NB4 (cell line): ENCODE measurements around the gene RPRD2.

Experiments used
- DNase-seq: peaks from one replicate; pipeline ENCODE4 v3.0.0; 2010; ENCODE audit warnings: low read depth
- H3K4me3 ChIP-seq: one replicate; pipeline ENCODE4 v1.5.1; 2011; ENCODE audit warnings: mild to moderate bottlenecking, low read depth, low read length, moderate library complexity
- MYC ChIP-seq: IDR thresholded peaks from 2 replicates; pipeline ENCODE4 v1.6.1; 2011; ENCODE audit warnings: low read depth, low read length
- POLR2A ChIP-seq: IDR thresholded peaks from 2 replicates; pipeline ENCODE4 v1.6.1; 2011; ENCODE audit warnings: mild to moderate bottlenecking; ENCODE audit not compliant: insufficient read length; ENCODE audit errors: extremely low read depth
- TF ChIP-seq, protein P1 (sequence below): IDR thresholded peaks from 2 replicates; pipeline ENCODE4 v1.6.1; 2011; ENCODE audit warnings: low read depth, low read length
- TF ChIP-seq, protein P2 (sequence below): IDR thresholded peaks from one replicate; pipeline ENCODE4 v1.5.1; 2012; ENCODE audit warnings: low read depth, low read length

Gene RPRD2

DNA sequence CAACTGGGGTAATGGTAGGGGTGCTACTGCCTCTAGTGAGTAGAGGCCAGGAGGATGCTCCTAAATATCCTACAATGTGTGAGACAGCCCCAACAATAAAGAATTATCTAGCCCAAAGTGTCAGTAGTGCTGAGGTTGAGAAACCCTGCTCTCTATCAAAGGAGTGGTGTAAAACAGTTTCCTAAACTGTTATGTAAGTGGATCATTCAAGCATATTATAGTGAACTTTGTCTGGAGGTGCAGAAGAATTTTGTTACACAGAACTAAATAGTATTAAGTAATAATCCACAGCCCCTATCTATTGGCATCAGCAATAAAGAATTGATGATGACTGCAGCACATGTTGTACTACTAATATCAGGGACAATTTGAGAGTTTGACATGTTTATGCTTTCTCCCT, 103.0 kb downstream of the RPRD2 start:
- no peak for DNase-seq
- TF ChIP-seq POLR2A (no peak), MYC (no peak)
- TF ChIP-seq, protein P1, sequence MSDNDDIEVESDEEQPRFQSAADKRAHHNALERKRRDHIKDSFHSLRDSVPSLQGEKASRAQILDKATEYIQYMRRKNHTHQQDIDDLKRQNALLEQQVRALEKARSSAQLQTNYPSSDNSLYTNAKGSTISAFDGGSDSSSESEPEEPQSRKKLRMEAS, result no peak
- TF ChIP-seq, protein P2, sequence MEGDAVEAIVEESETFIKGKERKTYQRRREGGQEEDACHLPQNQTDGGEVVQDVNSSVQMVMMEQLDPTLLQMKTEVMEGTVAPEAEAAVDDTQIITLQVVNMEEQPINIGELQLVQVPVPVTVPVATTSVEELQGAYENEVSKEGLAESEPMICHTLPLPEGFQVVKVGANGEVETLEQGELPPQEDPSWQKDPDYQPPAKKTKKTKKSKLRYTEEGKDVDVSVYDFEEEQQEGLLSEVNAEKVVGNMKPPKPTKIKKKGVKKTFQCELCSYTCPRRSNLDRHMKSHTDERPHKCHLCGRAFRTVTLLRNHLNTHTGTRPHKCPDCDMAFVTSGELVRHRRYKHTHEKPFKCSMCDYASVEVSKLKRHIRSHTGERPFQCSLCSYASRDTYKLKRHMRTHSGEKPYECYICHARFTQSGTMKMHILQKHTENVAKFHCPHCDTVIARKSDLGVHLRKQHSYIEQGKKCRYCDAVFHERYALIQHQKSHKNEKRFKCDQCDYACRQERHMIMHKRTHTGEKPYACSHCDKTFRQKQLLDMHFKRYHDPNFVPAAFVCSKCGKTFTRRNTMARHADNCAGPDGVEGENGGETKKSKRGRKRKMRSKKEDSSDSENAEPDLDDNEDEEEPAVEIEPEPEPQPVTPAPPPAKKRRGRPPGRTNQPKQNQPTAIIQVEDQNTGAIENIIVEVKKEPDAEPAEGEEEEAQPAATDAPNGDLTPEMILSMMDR, result no peak
- no peak overlapping the region for H3K4me3 ChIP-seq

DNA sequence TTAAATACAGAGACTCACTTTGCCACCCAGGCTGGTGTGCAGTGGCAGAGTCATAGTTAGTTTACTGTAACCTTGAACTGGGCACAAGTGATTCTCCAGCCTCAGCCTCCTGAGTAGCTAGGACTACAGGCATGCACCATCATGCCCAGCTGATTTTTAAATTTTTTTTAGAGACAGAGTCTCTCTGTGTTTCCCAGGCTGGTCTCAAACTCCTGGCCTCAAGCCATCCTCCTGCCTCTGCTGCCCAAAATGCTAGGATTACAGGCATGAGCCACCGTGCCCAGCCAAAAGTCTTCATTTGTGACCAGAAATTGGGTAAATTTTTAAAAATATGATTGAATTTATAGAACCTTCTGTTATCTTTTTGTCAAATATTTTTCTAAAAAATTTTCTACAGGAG, 105.3 kb downstream of the RPRD2 start:
- DNase-seq, result no peak
- no peak overlapping the region for H3K4me3 ChIP-seq
- TF ChIP-seq, protein P1, result no peak
- TF ChIP-seq MYC (no peak), POLR2A (no peak)
- TF ChIP-seq, protein P2, result no peak

DNA sequence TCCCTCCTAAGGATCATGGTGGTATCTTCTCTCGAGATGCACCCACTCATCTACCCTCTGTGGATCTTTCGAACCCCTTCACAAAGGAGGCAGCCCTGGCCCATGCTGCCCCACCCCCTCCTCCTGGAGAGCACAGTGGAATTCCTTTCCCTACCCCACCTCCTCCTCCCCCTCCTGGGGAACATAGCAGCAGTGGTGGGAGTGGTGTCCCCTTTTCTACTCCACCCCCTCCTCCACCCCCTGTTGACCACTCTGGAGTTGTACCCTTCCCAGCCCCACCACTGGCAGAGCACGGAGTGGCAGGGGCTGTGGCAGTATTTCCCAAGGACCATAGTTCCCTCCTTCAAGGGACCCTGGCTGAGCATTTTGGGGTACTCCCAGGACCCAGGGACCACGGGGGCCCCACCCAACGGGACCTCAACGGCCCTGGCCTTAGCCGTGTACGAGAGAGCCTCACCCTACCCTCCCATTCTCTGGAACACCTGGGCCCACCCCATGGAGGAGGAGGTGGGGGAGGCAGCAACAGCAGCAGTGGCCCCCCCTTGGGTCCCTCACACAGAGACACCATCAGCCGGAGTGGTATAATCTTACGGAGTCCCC, 108.8 kb downstream of the RPRD2 start:
- DNase-seq, result no peak

DNA sequence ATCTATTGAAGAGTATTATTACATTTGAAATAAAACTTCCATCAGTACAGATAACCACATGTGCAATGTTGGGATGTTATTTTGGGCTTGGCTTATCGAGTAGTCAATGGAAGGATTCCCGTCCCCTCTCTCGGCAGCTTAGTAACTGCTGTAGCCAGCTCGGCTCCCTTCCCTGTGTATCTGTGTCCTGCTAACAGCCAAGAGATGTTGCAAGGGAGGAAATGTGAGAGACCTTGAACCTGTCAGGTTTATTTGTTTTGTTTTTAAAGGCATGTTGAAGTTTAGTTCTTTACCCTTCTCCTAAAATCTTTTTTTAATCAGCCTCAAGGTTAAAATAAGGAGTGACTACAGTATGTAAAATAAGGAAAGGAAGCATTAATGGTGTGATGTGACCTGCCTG, 109.7 kb downstream of the RPRD2 start:
- TF ChIP-seq MYC, result no peak
- no peak for TF ChIP-seq POLR2A
- TF ChIP-seq, protein P1, result no peak
- TF ChIP-seq, protein P2, result no peak
- H3K4me3 ChIP-seq, result no peak overlapping the region
- DNase-seq, result no peak

More for the DNA sequence above, 108.8 kb downstream of the RPRD2 start:
- H3K4me3 ChIP-seq, result no peak overlapping the region
- TF ChIP-seq MYC (no peak), POLR2A (no peak)
- TF ChIP-seq, protein P2, result no peak
- TF ChIP-seq, protein P1, result no peak

DNA sequence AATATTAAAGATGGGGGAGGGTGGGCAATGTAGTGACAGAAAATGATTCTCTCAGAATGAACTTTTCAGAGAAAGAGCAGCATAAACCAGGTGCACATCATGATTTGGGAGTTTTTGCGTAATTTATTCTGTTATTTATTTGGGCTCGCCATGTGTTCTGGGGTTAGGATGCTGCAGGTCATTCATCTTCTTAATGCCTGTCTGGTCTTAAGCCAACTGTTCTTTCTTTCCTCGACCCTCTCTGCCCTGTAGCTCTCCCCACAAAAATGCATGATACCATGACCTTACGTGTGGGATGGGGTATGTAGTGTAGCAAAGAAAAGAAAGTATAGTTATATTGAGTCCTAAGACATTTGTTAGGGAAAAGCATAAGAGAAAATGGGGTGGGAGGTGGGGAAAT, 110.9 kb downstream of the RPRD2 start:
- TF ChIP-seq POLR2A (no peak), MYC (no peak)
- TF ChIP-seq, protein P2, result no peak
- TF ChIP-seq, protein P1, result no peak
- DNase-seq, result no peak

DNA sequence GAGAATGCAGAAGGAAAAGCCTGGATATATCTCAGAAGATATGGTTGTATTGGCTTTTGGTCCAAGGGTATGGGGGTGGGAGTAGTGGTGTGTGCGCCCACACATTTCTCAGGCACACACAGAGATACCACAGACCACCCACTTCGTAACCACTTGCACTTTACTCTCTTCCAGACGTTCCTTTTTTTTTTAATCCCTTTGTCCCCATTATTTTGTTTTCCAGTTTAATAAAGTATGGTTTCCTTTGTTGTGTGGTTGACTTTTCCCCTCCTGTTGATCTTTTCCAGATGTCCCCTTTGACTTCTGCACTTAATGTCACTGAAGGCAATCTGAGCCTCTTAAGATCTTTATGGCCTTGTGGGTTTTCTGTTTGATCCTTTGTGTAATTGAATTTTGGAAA, 112.8 kb downstream of the RPRD2 start:
- H3K4me3 ChIP-seq, result no peak overlapping the region
- TF ChIP-seq MYC, result no peak
- TF ChIP-seq, protein P2, result no peak
- TF ChIP-seq POLR2A, result no peak
- TF ChIP-seq, protein P1, result no peak
- DNase-seq, result no peak

More for the DNA sequence above, 110.9 kb downstream of the RPRD2 start:
- H3K4me3 ChIP-seq, result no peak overlapping the region
